Hepatic stellate cell (primary cell): ENCODE measurements around the gene ATP7B.
"Not testable (repeated sequence)": the region's sequence is repeated elsewhere in the genome, so short reads cannot be mapped to it uniquely, and the experiment has no call there.

Source experiments
- DNase-seq: peaks from one replicate; pipeline ENCODE4 v3.0.0; 2011; ENCODE audit warnings: low spot score

Gene ATP7B

DNA sequence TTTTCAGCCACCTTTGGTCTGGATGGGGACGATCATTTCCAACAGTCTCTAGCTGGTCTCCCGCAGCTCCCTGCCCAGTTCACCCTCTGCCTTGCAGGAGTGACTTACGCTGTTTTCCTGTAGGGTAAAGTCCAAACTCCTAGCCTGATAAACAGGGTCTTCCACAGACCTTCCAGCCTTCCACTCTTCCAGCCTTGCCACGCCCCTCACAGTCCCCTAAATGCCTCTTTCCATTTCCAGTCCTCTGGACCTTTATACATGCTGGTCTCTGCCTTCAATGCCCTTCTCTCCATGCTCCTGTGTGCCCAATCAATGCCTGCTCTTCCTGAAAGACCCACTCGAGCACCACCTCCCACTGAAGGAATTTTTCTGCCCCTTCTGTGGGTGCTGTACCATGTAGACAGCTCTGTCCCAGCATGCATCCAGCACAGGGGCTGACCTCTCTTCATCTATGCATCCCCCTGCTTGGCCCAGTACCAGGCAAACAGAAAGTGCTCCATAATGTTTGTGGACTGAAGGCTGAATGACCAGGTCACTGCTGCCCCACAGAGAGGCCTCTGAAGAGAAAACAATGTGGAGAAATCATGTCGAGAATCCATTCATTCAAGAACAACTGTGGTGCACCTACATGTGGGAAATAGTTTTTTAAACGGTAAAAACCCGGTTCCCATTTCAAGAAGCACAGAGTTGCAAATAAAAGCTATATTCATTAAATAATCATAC is 4.6 kb downstream of the ATP7B start:
- no peak for DNase-seq

GRCh38 chr13:52005841-52006522 is 5.3 kb downstream of the ATP7B start:
- no peak for DNase-seq

GRCh38 chr13:52004511-52005170 is 6.6 kb downstream of the ATP7B start:
- no peak for DNase-seq

DNA sequence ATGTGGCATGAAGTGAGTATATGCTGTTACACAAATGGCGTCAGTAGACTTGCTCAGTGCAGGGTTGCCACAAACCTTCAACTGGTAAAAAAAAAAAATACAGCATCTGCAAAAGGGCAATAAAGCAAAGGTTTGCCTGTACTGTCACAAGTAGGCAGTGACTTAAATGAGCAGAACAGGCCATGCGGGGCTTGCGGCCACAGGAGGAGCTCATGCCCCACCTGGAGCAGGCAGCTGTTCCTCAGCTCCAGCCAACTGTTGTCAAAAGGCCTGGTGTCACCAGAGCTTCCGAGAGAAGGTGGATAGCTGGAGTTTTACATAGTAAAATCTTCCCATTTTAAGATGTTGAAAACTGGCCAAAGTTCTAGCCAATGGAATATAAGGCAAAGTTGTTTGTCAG is 7.7 kb downstream of the ATP7B start:
- DNase-seq = no peak

DNA sequence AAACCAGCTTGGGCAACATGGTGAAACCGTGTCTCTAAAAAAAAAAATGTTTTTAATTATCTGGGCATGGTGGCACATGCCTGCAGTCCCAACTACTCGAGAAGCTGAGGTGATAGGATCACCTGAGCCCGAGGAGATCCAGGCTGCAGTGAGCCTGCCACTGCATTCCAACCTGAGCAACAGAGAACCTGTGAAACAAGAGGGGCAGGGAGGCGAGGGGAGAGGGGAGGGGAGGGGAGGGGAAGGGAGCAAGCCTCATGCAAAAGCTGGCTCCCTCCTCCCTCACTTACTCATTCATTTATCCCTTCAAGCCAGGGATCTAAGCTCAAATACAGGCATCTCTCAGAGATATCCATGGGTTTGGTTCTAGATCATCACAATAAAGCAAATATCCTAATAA is 8.9 kb downstream of the ATP7B start:
- DNase-seq = no peak

DNA sequence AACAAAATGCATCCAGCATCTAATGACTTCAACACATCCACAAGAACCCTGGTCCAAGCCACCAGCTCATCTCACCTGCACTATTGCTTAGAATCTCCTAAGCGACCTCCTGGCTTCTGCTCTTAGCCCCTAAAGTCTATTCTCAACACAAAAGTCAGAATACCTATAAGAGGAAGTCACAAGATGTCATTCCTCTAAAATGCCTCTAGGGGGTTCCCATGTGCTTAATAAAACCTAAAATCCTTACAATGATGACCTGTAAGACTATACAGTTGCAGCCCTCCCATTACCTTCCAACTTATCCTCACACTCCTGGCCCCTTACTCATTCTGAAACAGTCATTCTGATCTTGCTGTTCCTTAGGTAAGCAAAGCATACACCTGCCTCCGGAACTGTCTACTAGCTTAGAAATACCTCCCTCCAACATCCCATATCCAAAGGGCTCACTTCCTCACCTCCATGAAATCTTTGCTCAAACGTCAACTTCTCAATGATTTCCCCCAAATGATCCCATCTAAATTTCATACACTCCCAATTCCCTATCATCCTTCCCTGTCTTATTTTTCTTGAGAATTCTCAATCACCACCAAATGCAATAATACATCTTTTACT is 10.0 kb downstream of the ATP7B start:
- DNase-seq = peak; percentile 48

- no peak for DNase-seq
These were observed 11.3 kb downstream of the ATP7B start for GRCh38 chr13:51999921-52000320.

GRCh38 chr13:51999510-51999911 is 11.7 kb downstream of the ATP7B start:
- DNase-seq = no peak

GRCh38 chr13:51998723-51999509 is 12.3 kb downstream of the ATP7B start:
- DNase-seq = no peak

- DNase-seq = no peak
These were observed 13.5 kb downstream of the ATP7B start for GRCh38 chr13:51997641-51998330.

DNA sequence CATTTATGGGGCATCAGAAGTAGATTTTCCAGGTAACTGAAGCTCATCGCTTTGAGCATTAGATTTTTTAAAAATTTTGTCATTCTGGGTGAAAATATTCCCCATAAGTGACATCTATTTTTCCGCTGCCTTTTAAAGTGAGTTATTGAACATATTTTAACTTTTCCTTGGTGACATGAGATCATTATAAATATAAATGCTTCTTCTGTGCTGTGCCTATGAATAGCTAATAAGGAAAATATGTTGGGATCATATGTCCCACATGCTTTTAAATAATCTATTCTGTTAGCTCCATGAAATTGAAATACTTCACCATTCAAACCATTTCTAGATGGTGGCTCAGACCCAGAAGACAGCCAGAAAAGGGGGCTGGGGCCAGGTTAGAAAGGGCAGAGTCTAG is 14.1 kb downstream of the ATP7B start:
- DNase-seq = no peak

GRCh38 chr13:51996641-51997040 is 14.6 kb downstream of the ATP7B start:
- DNase-seq = no peak

DNA sequence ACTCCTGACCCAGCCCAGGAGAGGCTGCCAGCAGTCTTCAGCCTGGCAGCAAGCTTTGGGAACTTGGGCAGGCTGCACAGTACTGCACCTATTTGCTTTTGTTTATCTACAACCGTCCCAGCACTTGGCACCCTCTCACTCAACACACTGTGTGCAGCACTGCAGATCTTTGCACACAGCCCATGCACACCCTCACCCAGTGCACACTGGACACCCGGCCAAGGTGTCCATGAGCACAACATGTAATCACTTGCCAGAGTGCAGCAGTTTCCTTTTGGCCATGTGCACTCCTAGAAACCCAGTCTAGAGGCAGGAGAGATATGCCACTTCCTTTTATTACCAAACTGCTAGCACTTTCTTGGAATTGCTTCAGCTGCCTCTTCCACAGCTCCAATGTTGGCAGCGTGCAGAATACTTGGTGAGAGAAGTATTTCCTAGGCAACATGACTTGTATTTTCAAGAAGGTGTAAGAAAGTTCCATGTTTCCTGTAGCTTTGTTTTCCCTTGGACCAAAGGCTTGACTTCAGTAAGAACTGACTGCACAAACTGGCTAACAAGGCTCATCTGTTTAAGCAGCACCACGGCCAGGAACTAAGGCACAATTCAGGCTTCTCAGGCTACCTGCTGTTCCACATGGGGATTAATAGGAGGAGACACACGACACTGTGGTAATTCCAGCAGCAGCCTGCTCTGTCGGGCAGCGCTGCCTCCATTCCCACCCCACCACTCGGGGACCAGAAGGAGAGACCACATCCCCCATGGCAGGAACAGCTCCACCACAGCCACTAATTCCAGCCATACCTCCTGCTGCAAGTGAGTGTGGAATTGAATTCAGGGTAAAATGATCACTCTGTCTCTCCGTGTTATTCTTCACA is 15.3 kb downstream of the ATP7B start:
- DNase-seq = no peak

GRCh38 chr13:51993713-51994112 is 17.5 kb downstream of the ATP7B start:
- DNase-seq = no peak

DNA sequence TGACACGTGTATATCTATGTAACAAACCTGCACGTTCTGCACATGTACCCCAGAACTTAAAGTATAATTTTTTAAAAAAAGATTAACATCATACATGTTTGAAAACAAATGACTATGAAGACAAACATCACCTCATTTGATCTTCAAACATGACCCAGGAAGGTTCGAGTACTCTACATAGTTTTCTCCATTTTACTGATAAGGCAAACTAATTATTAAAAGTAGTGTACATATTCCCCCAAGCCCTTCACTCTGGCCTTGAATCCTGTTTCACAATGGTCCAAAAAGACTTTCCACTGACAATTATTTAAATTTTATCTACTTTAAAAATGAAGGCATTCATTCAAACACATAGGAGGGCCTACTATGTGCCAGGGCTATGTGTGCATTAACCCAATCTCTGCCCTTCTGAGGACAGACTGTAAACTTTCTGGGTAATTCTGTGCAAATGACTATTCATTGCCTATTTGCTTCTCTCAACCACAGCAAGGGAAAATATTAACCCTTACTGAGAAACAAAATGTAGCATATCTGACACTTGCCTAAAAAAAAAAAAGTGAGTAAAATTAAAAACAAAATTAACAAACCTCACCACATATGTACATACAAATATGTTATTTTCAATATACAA is 22.1 kb downstream of the ATP7B start:
- no peak for DNase-seq

DNA sequence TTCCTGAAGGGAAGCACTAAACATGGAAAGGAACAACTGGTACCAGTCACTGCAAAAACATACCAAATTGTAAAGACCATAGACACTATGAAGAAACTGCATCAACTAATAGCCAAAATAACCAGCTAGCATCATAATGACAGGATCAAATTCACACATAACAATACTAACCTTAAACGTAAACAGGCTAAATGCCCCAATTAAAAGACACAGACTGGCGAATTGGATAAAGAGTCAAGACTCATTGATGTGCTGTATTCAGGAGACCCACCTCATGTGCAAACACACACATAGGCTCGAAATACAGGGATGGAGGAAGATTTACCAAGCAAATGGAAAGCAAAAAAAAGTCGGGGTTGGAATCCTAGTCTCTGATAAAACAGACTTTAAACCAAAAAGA is 26.3 kb downstream of the ATP7B start:
- DNase-seq = not testable (repeated sequence)

GRCh38 chr13:51983292-51983691 is 28.0 kb downstream of the ATP7B start:
- not testable (repeated sequence) for DNase-seq

DNA sequence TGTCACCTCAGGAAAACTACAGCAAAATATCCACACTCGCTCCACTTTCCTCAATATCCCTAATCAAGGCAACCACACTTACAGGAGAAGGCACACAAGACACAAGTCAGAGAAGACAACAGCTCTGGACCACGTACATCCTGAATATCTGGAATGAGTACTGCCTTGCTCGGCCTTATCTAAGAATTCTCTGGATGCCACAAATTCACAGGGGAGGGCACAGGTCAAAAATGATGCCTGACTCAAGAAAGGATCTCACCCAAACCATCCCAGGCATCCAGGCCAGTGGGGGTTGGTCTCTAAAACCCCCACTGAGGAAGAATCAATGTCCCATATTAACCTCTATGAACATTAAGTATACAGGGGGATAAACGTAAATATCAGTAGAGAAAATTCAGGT is 29.9 kb downstream of the ATP7B start:
- DNase-seq = no peak

DNA sequence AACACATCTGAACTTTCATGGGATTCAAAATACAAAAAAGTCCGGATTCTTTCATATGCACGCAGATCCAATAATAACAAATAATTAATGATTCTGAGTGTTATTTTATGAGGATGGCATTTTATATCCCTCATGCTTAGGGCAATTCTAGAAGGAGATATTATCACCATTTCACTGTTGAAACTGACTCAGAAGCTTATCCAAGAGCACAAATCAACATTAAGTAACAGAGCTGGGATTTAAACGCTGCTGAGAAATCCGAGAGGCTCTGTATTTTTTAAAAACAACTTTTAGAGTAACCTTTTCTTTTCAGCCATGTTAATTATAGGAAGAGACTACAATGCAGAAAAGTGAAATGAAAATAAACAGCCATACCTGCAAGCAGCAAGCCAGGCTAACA is 30.3 kb downstream of the ATP7B start:
- DNase-seq = no peak
